Retinal pigment epithelial cell (primary cell): ENCODE measurements around the gene DSG4.
A peak's percentile ranks its signal among the peaks of the same experiment; 100 is the strongest.

Experiments used
- DNase-seq: peaks from one replicate; pipeline ENCODE4 v3.0.0-alpha.2; 2010; ENCODE audit warnings: low read depth
- H3K4me3 ChIP-seq: 2 replicates; pipeline ENCODE4 v1.5.1; 2011; ENCODE audit warnings: mild to moderate bottlenecking, low read length, control low read depth, moderate library complexity
- TF ChIP-seq, protein P1 (sequence below): conservative IDR thresholded peaks from 2 replicates; pipeline ENCODE4 v1.5.1; 2011; ENCODE audit warnings: low read depth, low read length, control low read depth, inconsistent platforms

Gene DSG4

DNA sequence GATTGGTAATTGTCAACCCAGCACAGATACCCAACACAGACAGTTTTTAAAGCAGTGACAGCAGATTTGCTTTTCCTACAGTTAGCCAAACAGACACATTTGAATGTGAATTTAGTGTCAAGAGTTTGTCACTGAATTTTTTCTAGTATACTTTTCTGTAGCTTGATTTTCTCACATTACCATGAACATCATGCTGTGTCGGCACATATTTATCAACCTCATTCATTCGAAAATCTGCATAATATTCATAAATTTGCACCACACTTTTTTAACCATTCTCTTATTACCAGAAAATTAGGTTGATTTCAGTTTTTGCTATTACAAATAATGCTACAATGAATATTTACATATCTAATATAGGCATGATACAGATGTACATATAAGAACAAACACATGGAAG is 43.9 kb downstream of the DSG4 start:
- DNase-seq, result no peak
- TF ChIP-seq, protein P1, sequence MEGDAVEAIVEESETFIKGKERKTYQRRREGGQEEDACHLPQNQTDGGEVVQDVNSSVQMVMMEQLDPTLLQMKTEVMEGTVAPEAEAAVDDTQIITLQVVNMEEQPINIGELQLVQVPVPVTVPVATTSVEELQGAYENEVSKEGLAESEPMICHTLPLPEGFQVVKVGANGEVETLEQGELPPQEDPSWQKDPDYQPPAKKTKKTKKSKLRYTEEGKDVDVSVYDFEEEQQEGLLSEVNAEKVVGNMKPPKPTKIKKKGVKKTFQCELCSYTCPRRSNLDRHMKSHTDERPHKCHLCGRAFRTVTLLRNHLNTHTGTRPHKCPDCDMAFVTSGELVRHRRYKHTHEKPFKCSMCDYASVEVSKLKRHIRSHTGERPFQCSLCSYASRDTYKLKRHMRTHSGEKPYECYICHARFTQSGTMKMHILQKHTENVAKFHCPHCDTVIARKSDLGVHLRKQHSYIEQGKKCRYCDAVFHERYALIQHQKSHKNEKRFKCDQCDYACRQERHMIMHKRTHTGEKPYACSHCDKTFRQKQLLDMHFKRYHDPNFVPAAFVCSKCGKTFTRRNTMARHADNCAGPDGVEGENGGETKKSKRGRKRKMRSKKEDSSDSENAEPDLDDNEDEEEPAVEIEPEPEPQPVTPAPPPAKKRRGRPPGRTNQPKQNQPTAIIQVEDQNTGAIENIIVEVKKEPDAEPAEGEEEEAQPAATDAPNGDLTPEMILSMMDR, result no peak
- H3K4me3 ChIP-seq, result no peak overlapping the region

DNA sequence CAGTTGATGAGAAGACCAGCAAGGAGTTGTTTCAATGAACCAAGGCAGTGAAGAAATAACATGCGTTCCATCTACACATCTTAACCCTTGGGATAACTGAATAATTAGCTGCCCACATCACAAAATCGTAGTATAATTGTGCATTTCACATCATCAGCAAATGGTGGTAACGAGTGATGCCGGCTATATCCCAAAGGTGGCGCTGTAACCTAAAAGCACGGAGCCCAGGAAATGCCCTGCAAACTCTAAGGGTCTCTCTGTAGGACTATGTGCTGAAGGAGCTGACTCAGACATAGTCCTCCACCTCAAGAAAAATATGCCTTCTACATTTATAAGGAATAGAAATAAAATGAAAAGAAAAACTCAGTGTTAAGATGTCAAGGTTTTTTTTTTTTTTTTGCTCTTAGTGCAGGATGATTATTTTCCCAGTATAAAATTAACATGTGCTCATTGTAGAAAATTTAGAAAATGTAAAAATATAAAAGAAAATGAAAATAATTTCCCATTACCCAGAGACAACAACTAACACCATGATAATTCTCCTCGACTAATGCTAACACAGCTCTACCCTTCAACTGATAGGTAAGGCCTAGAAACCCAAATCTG is 47.9 kb downstream of the DSG4 start:
- TF ChIP-seq, protein P1, result peak; percentile 95
- DNase-seq, result no peak
- H3K4me3 ChIP-seq, result no peak overlapping the region

DNA sequence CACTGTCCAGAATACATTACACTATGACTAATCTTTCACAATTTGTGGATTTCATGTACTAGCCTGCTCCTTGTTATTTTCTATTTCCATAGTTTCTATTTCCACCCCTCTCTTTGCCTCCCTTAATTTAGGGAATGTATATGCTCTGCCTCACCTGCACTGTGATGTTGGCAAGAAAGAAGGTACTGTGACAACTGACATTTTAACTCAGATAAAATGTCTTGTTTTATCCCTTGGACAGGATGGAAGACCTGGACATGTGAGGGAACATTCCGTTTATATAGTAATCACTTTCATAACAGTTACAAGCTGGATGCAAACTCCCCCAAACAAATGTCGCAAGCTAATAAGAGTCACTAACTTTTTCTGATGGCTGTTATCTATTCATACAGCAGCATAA is 49.4 kb downstream of the DSG4 start:
- TF ChIP-seq, protein P1, result no peak
- no peak for DNase-seq
- H3K4me3 ChIP-seq, result no peak overlapping the region

DNA sequence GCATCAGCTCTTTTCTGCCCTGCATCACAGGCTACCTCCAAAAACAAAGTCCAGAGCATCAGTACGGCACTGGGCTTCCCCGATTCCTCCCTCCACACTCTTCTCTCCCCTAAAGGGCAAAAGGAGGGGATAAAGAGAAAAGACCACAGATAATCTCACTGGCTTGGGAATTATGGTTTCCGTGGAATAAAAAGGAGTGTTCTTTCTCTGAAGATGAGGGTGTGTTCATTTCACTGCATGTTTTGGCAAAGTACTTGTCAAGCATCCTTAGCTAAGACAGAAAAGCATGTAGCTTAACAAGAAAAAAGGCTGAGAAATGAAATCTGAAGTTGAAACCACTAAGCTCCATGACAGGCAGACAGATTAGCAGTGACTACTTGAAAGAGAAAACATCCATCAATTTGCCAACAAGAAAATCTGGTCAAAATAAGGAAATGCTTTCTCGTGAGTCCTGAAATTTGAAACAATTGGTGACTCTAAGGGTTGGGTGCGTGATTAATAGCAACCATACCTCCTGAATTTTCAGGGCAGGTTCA is 50.4 kb downstream of the DSG4 start:
- TF ChIP-seq, protein P1, result no peak
- H3K4me3 ChIP-seq, result no peak overlapping the region
- no peak for DNase-seq

DNA sequence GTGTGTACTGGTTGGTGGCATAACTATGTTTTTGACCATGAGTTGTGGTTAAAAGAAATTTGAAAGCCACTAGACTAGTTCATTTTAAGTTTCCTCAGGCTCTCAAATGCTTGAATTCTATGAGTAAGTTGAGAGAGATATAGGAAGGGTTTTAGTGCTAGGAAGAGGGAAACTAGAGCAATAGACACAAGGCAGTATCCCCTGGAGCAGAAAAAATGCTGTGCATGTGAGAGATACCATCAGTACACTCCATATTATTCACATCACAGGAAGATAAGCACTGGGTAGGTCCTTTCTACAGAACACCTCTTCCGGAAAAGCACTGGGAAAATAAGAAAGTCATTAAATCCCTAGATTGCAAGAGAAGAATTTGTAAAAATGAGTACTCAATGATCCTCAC is 51.6 kb downstream of the DSG4 start:
- no peak for DNase-seq
- H3K4me3 ChIP-seq, result no peak overlapping the region
- TF ChIP-seq, protein P1, result no peak

DNA sequence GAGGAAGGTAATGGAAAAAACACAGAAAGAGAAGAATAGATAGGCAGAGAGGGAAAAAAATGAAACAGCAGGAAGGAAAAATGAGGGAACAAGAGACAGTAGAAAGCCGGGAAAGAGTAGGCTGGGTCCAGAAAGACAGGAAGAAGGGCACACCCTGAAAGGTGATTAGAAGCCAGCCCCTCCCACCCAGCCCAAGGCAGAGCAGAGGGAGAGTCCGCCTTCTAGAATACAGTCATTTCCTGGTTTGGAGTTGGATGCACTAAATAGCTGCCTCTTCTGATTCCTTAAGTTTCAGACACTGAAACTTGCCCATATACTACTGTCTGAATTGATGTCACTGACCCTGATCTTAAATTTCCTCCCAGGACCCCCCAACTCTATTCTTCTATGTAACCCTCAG is 53.0 kb downstream of the DSG4 start:
- H3K4me3 ChIP-seq, result no peak overlapping the region
- TF ChIP-seq, protein P1, result no peak
- no peak for DNase-seq

DNA sequence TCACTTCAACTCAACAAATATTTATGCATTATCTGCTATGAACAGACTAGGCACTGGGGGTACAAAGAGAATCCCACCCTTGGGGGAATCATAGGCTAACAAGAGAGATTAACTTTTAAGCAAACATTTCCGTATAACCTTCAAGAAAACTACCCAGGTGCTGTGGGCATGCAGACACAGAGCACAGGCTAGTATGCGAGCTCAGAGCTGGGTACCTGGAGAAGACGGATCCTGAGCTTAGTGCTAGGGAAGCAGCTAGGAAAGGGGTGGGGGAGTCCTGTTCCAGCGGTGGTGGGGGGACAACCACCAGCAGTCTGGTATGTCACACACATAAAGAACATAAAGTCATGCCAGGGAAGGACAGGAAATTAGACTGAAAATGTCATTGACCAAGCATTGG is 53.5 kb downstream of the DSG4 start:
- no peak for DNase-seq
- H3K4me3 ChIP-seq, result no peak overlapping the region
- TF ChIP-seq, protein P1, result no peak
